Measurements from ENCODE around the gene UCHL3.

The UCHL3 gene

DNA sequence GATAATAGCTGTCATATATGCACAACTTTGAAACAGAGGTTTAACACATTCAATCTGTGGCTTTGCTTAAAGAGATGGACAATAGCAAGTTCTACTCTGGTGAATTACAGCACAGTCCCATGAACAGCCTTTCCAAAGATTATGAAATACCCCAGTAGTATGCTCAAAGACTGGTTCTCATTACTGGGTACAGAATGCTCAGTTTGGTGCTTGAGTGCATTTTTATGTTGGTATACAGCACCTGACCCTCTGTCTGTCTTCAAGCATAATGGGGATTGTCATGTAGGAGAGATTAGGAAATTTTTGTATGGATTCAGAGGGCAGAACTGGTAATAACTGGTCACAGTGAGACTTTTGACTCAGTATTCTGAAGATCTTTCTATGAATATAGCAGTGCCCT is 94.1 kb downstream of the UCHL3 start:
- Histone ChIP-seq H3K79me2 (ENCODE audit: low read length) (no peaks in the 10 kb centered on the region), H3K4me3 (ENCODE audit: low read length) (no peak overlapping the region), H3K9me2 (replicated peaks; ENCODE audit: insufficient read depth, low read length) (no peaks in the 10 kb centered on the region), H3F3A (ENCODE audit: insufficient read depth, low read length) (no peaks in the 10 kb centered on the region), H2AFZ (ENCODE audit: low read length) (no peak overlapping the region), H3K9me3 (replicated peaks; ENCODE audit: insufficient read depth, low read length) (no peaks in the 10 kb centered on the region), H3K27ac (ENCODE audit: low read length) (no peak overlapping the region), H3K27me3 (replicated peaks; ENCODE audit: insufficient read depth, low read length) (no peaks in the 10 kb centered on the region), H3K9ac (ENCODE audit: low read length) (no peak overlapping the region), H3K36me3 (replicated peaks; ENCODE audit: insufficient read depth, low read length) (no peaks in the 10 kb centered on the region), H3K4me1 (ENCODE audit: low read length) (no peaks in the 10 kb centered on the region), H4K20me1 (ENCODE audit: insufficient read depth, low read length) (no peaks in the 10 kb centered on the region), H3K4me2 (ENCODE audit: low read depth, low read length) (no peak overlapping the region)
- no peak for TF ChIP-seq EZH2phosphoT487 (IDR thresholded peaks at IDR 0.05; ENCODE audit: low read length)
- no peak for TF ChIP-seq EZH2 (optimal IDR thresholded peaks at IDR 0.05; ENCODE audit: low read depth, low read length)
- TF ChIP-seq, protein P1, sequence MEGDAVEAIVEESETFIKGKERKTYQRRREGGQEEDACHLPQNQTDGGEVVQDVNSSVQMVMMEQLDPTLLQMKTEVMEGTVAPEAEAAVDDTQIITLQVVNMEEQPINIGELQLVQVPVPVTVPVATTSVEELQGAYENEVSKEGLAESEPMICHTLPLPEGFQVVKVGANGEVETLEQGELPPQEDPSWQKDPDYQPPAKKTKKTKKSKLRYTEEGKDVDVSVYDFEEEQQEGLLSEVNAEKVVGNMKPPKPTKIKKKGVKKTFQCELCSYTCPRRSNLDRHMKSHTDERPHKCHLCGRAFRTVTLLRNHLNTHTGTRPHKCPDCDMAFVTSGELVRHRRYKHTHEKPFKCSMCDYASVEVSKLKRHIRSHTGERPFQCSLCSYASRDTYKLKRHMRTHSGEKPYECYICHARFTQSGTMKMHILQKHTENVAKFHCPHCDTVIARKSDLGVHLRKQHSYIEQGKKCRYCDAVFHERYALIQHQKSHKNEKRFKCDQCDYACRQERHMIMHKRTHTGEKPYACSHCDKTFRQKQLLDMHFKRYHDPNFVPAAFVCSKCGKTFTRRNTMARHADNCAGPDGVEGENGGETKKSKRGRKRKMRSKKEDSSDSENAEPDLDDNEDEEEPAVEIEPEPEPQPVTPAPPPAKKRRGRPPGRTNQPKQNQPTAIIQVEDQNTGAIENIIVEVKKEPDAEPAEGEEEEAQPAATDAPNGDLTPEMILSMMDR (IDR thresholded peaks at IDR 0.05; ENCODE audit: low read length), result no peak
- no peak for DNase-seq

DNA sequence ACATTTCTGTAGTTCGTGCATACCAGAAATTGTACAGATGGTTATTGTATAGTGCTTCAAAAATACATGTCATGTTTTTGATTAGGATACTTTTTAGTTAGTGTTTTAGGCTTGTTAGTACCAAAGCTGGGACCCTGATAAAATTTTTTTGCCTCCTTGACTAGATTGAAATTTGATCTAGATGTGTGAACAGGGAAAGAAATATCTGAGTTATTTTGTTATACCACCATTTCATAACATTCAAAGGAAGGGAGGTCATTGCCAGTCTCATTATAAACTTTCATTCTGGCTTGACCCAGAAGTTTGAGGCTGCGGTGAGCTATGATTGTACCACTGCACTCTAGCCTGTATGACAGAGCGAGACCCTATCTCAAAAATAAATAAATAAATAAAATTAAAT is 95.5 kb downstream of the UCHL3 start:
- H3K27me3 ChIP-seq (replicated peaks; ENCODE audit: insufficient read depth, low read length), result no peaks in the 10 kb centered on the region
- H4K20me1 ChIP-seq (ENCODE audit: insufficient read depth, low read length), result no peaks in the 10 kb centered on the region
- no peak overlapping the region for H2AFZ ChIP-seq (ENCODE audit: low read length)
- H3K9me2 ChIP-seq (replicated peaks; ENCODE audit: insufficient read depth, low read length), result no peaks in the 10 kb centered on the region
- no peak overlapping the region for H3K9ac ChIP-seq (ENCODE audit: low read length)
- H3K9me3 ChIP-seq (replicated peaks; ENCODE audit: insufficient read depth, low read length), result no peaks in the 10 kb centered on the region
- no peak for DNase-seq
- no peak overlapping the region for H3K4me3 ChIP-seq (ENCODE audit: low read length)
- TF ChIP-seq EZH2phosphoT487 (IDR thresholded peaks at IDR 0.05; ENCODE audit: low read length) (no peak), EZH2 (optimal IDR thresholded peaks at IDR 0.05; ENCODE audit: low read depth, low read length) (no peak)
- TF ChIP-seq, protein P1 (IDR thresholded peaks at IDR 0.05; ENCODE audit: low read length), result no peak
- no peaks in the 10 kb centered on the region for H3K36me3 ChIP-seq (replicated peaks; ENCODE audit: insufficient read depth, low read length)
- H3K4me2 ChIP-seq (ENCODE audit: low read depth, low read length), result no peak overlapping the region
- H3K27ac ChIP-seq (ENCODE audit: low read length), result no peak overlapping the region
- no peaks in the 10 kb centered on the region for H3K79me2 ChIP-seq (ENCODE audit: low read length)
- H3K4me1 ChIP-seq (ENCODE audit: low read length), result no peaks in the 10 kb centered on the region
- no peaks in the 10 kb centered on the region for H3F3A ChIP-seq (ENCODE audit: insufficient read depth, low read length)

DNA sequence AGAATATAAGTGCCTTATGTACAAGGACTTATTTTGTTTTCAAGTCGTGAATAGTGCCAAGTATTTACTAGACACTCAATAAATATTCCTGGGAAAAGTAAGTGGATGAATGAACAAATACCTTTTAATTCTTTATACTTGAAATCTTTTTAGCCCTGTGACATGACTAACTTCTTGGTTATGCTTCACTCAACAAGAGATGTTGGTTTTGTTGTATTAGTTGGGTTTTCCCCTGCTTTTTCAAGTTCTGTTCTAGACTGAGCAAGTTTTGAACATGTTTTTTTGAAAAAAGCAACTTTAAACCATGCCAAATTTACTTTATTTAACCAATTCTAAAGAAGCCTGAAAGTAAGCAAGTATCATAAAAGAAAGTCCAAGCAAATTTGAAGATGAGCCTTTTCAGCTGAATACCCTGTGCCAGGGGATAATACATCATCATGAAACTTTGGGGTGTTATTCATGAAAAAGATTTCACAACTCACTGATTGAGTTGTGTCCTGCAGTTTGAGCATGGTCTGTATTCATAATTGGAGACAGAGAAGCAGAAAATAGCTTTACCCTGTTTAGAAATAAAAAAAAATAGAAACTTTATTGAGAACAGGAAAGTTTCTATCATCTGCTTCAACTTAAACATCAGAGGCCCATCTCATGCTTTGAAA is 97.7 kb downstream of the UCHL3 start:
- Histone ChIP-seq H2AFZ (ENCODE audit: low read length) (no peak overlapping the region), H3F3A (ENCODE audit: insufficient read depth, low read length) (no peaks in the 10 kb centered on the region), H3K36me3 (replicated peaks; ENCODE audit: insufficient read depth, low read length) (no peaks in the 10 kb centered on the region), H3K4me1 (ENCODE audit: low read length) (no peaks in the 10 kb centered on the region), H3K9me2 (replicated peaks; ENCODE audit: insufficient read depth, low read length) (no peaks in the 10 kb centered on the region), H3K4me3 (ENCODE audit: low read length) (no peak overlapping the region), H3K27ac (ENCODE audit: low read length) (no peak overlapping the region), H3K27me3 (replicated peaks; ENCODE audit: insufficient read depth, low read length) (no peaks in the 10 kb centered on the region), H3K9ac (ENCODE audit: low read length) (no peak overlapping the region), H4K20me1 (ENCODE audit: insufficient read depth, low read length) (no peaks in the 10 kb centered on the region), H3K4me2 (ENCODE audit: low read depth, low read length) (no peak overlapping the region), H3K9me3 (replicated peaks; ENCODE audit: insufficient read depth, low read length) (no peaks in the 10 kb centered on the region), H3K79me2 (ENCODE audit: low read length) (no peaks in the 10 kb centered on the region)
- DNase-seq, result no peak
- TF ChIP-seq EZH2phosphoT487 (IDR thresholded peaks at IDR 0.05; ENCODE audit: low read length), result no peak
- no peak for TF ChIP-seq EZH2 (optimal IDR thresholded peaks at IDR 0.05; ENCODE audit: low read depth, low read length)
- TF ChIP-seq, protein P1 (IDR thresholded peaks at IDR 0.05; ENCODE audit: low read length), result no peak

All from MM.1S (cell line).